Measurements from ENCODE around the gene THSD7A.

- no peak for TF ChIP-seq CTCF (conservative IDR thresholded peaks at IDR 0.05; ENCODE audit: low read depth, low read length)
- no peak for TF ChIP-seq CHD1 (IDR thresholded peaks at IDR 0.05; ENCODE audit: low read depth, low read length)
- no peak for TF ChIP-seq BHLHE40 (IDR thresholded peaks at IDR 0.05; ENCODE audit: low read depth, low read length)
- no peak for TF ChIP-seq SMC3 (IDR thresholded peaks at IDR 0.05; ENCODE audit: low read depth, low read length)
- no peak for TF ChIP-seq USF2 (IDR thresholded peaks at IDR 0.05; ENCODE audit: low read depth, low read length)
- TF ChIP-seq RCOR1 (IDR thresholded peaks at IDR 0.05; ENCODE audit: insufficient replicate concordance, low read length), result no peak
- TF ChIP-seq POLR2A (IDR thresholded peaks at IDR 0.05; ENCODE audit: low read depth, low read length), result no peak
- no peak for TF ChIP-seq RAD21 (IDR thresholded peaks at IDR 0.05; ENCODE audit: low read length)
Observed at GRCh38 chr7:11633310-11633709, 198.7 kb downstream of the THSD7A start.

Data from IMR-90 (cell line).